Stimulated activated CD4-positive, alpha-beta T cell treated with anti-CD3 and anti-CD28 coated beads, Interleukin-12 subunit alpha, Interleukin-12 subunit beta, amount 100 ng/mL, for 24 hours (primary cell): ENCODE measurements around the gene CDCA5.

Source experiments
- DNase-seq, 2 experiments: peaks; one replicate each; pipeline ENCODE4 v3.0.0-alpha.2; 2020; ENCODE audit warnings: low read depth in 2 of 2

The CDCA5 gene

DNA sequence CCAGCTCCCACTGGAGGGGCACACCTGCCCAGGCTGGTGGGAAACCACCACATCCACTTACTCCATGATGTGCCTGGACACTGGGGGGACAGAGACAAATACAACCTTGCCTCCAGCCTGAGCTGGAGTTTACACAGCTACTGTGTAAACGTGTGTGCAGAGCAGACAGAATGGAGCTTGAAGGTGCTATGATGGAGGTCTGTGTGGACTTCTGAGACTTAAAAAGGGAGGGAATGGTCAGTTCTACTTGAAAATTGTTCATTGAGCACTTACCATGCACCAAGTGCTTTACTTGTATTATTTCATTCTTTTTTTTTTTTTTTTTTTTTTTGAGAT, 11.2 kb downstream of the CDCA5 start:
- DNase-seq = no peak

DNA sequence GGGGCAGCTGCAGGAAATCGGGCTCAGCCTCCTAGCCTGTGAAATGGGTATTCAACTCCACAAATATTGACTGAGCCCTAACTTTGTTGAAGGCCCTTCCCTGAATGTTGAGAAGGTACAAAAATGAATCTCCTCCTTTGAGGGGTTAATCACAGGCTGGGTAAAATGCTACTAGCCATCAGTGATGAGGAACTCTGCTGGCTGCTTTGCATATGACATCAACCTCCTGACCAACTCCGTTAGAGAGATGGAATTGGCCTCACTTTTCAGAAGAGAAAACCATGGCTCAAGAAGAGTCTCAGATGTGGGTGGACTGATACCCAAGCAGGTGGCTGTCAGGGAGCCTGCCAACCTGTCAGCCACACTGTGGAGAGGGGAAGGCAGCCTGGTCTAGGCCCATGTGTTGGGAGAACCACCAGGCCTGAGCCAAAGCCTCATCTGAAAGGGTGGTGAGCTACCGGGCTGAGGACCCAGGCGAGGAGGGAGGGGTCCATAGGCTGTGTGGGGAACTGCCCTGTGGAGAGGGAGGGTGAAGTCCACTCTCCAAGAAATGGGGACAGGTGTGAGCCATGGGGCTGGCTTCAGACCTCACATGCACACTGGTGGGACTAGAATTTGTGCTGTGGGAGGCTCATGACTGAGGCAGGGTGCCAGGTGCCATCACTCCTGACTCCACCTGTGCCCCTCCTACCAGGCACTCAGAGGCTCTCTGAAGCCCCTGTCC, 11.8 kb downstream of the CDCA5 start:
- DNase-seq = no peak

DNA sequence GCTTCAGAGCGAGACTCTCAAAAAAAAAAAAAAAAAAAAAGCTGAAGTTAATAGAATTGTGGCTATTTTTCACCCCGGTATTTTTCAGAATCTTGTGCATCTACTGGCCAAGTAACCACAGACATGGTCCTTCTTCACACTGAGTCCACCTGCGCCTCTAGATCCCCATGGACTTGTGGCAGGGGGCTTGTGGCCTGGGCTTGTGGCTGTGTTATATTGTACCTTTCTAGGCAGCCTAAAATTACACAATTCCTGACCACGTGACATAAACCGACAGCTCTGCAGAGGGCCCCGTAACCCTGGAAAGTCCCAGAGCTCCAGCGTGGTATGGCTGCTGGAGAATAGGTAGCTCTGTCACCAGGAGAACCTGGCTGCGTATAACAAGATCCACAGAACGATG, 14.6 kb downstream of the CDCA5 start:
- DNase-seq = no peak

- DNase-seq = no peak
These were observed 16.4 kb downstream of the CDCA5 start for GRCh38 chr11:65067446-65067845.

GRCh38 chr11:65066805-65067291, 17.0 kb downstream of the CDCA5 start:
- DNase-seq = no peak

DNA sequence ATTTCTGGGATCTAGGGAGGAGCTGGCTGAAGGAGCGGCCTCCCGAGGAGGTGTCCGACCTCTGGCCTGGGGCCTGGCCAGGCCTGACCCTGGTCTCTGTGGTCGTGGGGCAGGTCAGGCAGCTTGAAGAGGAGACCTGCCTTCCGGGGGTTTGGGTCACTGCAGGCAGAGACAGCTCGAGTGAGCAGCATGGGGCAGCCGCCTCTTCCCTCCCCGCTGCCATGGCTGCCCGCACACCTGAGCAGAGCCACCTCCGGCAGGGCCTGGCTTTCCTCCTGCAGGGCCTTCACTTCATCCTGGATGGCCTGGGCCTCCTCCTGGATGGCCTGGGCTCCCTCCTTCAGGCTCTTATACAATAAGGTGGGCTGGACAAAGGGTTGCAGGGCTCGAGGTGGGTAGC, 17.5 kb downstream of the CDCA5 start:
- no peak for DNase-seq

GRCh38 chr11:65065851-65066250, 18.0 kb downstream of the CDCA5 start:
- no peak for DNase-seq

- no peak for DNase-seq
These were observed 19.0 kb downstream of the CDCA5 start for GRCh38 chr11:65064847-65065240.

DNA sequence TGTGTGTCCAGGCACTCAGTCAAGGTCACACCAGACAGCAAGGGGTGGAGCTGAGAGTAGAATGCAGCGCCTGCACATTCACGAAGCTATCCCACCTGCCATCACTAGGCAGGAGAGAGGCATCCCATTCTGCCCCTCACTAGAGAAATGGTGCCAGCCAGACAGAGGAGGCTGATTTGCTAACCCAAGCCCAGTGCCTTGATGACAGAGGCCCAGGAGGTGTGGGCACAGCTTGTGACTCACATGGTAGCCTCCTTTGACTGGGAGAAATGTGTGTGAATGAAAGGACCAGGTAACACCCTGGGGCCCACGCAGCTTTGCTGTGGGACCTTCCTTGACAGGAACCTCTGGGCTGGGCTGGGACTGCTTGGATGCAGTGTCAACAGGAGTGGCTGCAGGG, 20.3 kb downstream of the CDCA5 start:
- no peak for DNase-seq

DNA sequence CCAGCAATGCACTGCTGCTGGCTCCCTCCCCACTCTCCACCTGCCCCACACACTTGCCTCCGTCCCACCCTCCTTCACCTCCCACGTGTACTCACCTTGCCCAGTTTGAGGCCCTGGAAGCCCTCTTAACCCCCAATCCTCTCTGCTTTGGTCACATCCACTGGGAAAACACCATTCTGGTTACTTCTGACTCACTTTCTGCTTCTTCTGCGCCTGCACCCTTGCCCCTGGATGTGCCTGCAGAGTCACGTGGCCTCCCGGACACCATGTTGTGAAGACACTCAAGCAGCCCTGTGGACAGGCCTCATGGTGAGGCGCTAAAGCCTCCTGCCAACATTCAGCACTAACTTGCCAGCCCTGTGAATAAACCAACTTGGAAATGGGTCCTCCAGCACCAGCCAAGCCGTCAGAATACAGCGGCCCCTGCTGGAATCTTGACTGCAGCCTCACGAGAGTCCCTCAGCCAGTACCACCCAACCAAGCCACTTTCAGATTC, 22.9 kb downstream of the CDCA5 start:
- DNase-seq = no peak

DNA sequence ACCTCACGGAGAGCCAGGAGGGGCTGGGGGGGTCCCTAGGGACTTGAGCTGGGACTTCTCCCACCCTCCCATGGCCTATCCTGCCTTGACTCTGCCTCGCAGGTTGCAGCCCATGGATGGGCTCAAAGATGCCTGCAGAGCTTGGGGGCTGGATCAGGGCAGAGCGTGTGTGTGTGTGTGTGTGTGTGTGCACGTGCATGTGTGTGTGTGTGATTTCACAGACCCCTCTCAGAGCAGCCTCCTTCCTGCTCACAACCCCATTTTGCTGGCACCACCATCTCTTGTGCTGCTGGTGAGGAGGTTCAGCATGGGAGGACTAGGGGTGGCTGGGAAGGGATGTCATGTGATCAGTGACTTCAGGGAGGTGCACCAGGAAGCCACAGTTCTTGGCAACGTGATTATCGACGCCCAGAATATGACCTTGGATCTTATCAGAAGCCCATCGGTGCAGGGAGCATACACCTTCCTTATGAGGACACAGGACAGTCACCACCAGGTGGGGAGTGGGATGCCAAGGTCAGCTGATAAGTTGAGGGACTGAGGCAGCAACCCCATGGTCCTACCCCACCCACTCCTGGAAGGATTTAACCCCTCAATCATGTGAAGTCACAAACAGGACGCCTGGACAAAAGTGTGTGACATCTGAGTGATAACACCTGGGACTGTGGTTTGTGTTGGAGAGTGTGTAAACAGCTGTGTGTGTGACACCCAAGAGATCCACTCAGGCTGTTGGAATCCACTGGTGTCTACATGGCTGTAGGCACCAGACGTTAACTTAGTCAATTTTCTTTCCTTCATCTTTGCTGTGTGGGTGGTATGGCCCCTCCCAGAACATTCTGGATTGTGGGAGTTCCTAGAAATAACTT, 23.6 kb downstream of the CDCA5 start:
- no peak for DNase-seq

- no peak for DNase-seq
These were observed 24.3 kb downstream of the CDCA5 start for GRCh38 chr11:65059523-65059922.

GRCh38 chr11:65058419-65059054, 25.3 kb downstream of the CDCA5 start, which contains the start of gene NAALADL1:
NAALADL1 (minus strand) TSS chr11:65058553; CDS start chr11:65058521, 32 bp downstream.
- no peak for DNase-seq

- no peak for DNase-seq
These were observed 25.8 kb downstream of the CDCA5 start for GRCh38 chr11:65058012-65058411.

DNA sequence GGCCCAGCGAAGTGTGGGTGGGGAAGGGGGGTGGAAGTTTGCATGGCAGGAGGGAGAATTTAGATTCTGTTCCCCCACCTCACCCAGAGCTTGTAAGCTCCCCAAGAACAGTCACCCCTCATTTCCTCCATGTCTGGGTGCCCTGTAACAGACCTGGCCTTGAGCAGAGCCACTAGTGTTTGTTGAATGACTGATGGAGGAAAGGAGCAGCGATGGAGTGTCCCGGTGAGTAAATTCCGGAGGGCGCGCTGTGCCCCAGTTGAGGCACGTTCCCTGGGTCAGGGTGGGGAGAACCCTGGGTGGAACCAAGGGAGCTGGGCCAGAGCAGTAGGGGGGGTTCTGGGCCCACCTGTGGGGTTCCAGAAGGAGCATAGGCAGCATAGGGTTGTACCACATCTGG, 26.3 kb downstream of the CDCA5 start:
- no peak for DNase-seq

DNA sequence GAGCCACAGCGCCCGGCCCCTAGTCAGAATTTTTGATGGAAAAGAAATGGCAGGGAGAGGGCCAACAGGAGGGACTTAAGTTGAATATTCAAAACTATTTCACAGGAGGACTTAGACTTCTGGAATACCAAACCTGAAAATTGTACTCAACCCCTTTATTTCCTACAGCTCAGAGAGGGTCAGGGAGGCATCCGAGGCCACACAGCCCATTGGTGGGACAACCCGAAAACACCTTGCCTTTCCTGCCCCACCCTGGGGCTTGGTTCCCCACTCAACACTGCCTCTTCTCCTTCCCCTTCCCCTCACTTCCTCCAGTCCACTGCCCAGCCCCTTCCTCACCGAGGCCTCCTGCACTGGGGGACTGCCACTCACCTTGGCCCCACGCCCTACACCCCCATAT, 26.8 kb downstream of the CDCA5 start:
- DNase-seq = no peak

- no peak for DNase-seq
These were observed 28.3 kb downstream of the CDCA5 start for GRCh38 chr11:65055538-65055937.

DNA sequence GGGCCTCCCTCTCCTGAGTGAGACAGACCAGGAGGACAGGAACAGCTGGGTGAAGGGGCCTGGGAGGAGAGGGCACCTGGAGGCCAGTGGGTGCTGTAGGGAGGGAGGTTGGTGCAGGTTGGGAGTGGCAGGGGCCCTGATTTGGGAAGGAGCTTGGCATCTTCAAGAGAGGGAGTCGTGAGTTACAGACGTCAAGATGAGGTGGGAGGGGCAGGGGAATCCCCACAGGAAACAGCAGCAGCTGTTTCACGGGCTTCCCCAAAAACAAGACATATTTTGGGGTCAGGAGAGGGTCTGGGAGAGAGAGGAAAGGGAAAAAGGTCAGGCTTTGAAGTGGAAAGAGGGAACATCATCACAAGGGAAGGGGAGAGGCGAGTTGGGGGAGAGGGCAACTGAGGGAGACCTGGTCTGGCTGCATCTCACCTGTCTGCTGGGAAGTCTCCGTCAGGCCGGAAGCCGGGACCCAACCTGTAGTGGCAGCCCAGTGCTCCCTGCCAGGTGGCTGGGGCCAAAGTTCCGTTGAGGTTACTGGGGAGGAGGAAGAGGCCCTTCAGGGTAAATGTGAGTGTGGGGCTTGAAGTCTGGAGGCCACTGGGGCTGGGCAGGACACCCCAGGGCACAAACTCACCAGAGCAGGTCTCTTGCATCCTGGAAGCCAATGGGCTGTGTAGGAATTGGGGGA, 29.9 kb downstream of the CDCA5 start:
- no peak for DNase-seq

DNA sequence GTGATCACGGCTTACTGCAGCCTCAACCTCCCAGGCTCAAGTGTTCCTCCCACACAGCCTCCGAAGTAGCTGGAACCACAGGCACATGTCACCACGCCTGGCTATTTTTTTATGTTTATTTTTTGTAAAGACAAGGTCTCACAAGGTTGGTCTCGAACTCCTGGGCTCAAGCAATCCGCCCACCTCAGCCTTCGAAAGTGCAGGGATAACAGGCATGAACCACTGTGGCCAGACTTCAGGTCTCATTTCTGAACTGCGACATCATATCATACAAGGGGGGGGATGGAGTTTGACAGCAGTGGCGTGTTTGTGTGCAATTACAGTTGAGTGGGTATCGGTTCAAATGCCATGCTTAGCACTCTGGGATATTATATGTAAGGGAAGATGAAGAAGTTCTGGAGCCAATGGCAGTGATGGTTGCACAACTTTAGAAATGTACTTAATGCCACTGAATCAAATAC, 32.4 kb downstream of the CDCA5 start:
- no peak for DNase-seq

DNA sequence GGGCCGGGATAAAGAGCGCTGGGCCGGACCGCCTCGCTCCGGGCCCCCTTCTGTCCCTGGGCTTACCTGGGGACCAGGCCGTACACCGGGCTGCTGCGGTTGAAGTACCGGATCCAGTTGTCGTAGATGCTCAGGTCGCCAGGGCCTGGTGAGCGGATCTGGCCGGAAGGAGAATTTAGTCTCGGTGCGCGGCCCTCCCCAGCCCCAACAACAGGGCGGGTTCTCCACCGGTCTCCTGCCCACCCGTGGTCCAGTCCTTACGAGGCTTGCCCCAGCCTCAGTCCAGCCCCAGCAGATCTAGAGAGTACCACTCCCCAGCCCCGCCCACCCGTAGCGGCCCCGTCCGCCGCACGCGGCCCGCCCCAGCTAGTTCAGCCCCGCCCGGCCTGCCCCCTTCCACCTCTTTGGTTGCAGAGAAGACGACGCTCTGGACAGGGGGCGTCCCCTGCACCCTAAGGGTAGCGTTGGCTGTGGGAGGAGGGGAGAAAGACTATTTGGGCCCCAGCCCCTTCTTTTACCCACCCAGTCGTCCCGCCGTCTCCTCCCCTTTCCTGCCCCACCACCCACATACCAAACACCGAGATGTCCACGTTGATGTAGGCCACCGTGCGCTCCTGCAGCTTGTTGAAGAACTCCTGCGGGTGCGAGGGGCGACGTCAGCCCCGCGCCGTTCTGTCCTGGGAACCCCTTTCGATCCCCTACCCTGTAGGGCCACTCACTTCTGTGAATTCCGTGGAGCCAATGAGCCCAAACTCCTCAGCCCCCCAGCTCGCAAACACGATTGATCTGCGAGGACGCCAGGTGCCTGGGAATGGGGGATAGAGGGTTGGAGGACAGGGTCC, 36.0 kb downstream of the CDCA5 start:
- no peak for DNase-seq

- no peak for DNase-seq
These were observed 38.1 kb downstream of the CDCA5 start for GRCh38 chr11:65045728-65046127.
